GM19463 (cell line): Measurements from ENCODE around the gene KEAP1.

Experiments used
- ATAC-seq: cut with Tn5 transposase; IDR thresholded peaks from one replicate; pipeline ENCODE4 v1.9.1; 2021; ENCODE audit warnings: mild to moderate bottlenecking, moderate library complexity; ENCODE audit not compliant: unreplicated experiment

KEAP1 gene

GRCh38 chr19:10525636-10526035 is 22.5 kb upstream of the KEAP1 start:
- no peak for ATAC-seq

- ATAC-seq, result no peak
Measured at GRCh38 chr19:10523135-10523636, 20.0 kb upstream of the KEAP1 start.

DNA sequence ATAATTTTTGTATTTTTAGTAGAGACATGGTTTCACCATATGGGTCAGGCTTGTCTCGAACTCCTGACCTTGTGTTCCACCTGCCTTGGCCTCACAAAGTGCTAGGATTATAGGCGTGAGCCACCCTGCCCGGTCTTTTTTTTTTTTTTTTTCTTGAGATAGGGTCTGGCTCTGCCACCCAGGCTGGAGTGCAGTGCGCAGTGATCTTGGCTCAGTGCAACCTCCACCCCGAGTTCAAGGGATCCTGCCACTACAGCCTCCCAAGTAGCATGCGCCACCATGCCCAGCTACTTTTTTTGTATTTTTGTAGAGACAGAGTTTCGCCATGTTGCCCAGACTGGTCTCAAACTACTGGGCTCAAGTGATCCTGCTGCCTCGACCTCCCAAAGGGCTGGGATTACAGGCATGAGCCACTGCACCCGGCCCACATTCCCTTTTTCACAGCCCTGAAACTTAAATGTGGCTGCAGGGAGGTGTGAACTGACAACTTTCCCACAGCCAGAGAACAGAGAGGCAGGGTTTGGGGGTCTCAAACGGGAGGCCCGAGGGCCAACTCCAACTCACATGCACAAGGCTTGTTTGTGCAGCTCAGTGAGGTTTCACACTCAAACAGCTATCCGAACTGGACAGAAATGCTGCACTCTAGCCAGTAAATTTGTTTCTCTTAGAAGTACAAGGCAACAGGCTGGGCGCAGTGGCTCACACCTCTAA is 18.5 kb upstream of the KEAP1 start:
- no peak for ATAC-seq

DNA sequence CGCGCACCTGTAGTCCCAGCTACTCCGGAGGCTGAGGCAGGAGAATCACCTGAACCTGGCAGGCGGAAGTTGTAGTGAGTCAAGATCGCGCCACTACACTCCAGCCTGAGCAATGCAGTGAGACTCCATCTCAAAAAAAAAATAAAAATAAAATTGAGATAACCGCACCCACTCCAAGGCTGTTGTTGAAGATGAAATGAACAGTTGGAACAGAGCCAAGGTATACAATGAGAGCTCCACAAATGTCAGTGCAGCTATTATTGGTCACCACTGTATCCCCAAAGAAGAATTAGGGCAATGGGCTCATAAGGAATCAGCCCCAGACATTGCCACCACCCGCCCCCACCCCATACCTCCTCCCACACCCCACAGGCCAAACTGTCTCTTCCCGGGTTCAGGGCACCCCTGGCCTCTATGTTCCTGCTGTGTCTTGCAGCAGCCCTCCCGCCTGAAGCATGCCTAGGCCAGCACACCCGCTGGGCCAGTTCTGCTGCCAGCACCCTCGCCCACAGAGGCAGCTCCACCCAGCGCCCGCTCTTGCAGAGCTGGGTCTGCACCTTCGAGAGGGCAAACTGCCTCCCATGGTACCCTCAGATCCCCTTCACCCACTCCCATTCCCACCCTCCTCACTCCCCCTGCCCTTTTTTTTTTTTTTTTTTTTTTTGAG is 17.6 kb upstream of the KEAP1 start:
- no peak for ATAC-seq

DNA sequence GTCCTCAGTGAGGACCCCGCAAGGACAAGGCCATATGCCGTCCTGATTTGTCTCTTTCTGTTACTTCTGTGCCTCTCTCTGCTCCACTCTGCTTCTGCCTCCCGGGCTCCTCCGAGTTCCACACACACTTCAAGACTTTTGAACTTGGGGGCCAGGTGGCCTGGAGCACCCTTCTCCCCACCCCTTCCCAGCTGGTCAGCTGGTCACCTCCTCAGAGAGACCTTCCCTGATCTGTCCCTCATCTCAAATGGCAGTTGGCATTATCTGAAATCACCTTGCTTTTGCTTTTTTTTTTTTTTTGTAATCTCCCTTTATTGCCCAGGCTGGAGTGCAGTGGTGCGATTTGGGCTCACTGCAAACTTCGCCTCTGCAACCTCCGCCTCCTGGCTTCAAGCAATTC is 16.3 kb upstream of the KEAP1 start:
- no peak for ATAC-seq

DNA sequence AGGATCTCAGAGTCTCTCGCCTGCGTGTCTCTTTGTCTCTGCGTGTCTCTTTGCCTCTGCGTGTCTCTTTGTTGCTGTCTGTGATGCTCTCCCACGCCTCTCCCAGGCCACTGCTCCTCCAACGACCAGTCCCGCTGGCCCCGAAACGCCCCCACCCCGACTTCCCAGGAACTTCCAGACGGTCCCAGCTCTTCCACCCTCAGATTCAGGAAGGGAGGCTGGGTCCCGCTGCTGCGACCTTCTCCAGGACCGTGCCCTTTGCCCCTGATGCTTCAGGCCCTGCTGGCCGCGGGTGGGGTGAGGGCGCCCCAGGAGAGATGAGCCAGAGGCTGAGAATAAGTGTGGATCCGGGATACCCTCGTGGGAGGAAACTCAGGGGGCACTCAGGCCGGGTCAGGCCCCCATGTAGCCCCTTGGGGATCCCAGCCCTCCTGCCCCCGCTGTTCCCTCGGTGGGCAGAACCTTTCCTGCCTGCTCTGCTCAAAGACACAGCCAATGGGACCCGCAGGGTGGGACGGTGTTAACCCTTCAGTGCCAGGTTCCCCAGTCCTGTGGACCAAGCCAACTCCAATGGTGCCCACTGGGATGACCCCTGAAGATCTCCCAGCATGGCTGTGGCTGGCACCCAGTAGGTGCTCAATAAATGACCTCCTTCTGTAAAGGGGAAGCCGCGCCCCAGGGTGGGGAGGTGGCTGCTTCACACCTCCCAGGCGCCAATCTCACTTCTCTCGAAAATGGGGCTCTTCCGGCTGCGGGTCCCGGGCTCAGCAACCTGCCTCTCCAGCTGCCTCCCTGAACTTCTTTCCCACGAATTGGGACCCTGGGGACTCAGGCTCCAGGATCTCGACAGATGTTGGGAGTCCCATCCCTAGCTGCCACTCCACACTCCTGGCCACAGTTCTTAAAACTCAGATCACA is 15.5 kb upstream of the KEAP1 start:
- no peak for ATAC-seq

DNA sequence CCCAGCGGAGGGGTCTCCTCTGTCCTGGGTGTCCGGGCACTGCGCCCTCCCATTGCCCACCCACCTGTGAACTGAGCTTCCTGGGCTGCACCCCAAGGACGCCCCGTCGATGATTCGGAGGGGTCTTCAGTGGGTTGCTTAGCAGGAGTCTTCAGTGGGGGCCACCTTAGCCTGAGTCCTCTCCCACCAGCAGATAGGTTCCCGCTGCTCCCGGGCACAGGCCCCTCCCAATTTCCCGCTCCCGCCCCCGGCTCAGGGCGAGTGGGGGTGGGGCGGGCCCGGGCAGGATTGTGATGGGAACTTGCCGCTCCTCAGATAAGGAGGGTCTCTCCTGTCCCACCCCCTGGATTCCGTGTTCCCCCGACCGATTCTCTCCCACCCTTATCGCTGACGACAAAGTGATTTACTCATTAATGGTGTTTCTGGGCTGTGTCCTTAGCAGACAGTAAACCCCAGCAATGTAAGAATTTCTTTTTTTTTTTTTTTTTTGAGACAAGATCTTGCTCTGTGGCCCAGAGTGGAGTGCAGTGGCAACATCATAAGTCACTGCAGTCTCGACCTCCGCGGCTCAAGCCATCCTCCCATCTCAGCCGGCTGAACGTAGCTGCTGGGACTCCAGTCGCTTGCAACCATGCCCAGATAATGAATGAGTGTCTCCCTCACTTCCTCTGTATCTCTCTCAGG is 14.7 kb upstream of the KEAP1 start:
- no peak for ATAC-seq

- ATAC-seq, result no peak
Measured at GRCh38 chr19:10517361-10517759, 14.2 kb upstream of the KEAP1 start, which contains the start of gene S1PR5. Gene S1PR5 (minus strand): TSS chr19:10517447. CDS start chr19:10515011, 2,436 bp downstream.

DNA sequence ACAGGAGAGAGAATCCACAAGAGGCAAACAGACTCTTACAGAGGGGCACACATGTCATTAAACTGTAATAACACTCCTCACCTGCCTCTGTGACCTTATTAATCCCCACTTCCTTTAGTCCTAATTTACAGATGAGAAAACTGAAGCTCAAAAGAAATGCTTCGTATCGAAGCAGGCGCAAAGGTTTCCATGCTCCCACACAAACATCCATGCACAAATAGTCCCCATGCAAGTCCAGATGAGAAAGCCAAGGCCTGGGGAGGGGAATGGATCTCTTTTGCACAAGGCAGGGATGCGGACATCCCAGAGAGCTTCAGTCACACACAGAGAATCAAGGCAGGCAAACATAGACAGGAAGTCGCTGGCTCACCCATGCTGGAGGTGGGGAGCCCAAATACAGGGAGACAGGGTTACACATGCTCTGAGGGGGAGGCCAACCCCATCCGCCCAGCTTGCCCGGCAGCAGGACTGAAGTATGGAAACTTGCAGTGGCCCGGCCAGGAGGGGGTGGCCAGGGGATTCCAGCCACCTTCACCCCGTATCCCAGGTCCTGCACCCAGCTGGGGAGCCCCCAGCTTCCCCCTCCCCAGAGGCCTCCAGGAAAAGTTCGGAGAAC is 13.6 kb upstream of the KEAP1 start:
- no peak for ATAC-seq

DNA sequence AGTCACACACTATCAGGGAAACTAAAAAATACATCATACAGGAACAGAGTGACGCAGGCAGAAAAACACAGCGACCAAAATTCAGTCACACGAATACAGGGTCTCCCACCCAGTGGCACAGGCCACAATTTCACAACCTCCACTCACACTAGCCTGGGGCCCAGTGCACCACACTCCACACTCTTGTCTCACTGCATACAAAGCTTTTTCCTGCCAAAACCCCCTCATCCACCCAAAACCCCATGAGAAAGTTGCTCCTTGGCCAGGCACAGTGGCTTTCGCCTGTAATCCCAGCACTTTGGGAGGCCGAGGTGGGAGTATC is 12.9 kb upstream of the KEAP1 start:
- no peak for ATAC-seq

DNA sequence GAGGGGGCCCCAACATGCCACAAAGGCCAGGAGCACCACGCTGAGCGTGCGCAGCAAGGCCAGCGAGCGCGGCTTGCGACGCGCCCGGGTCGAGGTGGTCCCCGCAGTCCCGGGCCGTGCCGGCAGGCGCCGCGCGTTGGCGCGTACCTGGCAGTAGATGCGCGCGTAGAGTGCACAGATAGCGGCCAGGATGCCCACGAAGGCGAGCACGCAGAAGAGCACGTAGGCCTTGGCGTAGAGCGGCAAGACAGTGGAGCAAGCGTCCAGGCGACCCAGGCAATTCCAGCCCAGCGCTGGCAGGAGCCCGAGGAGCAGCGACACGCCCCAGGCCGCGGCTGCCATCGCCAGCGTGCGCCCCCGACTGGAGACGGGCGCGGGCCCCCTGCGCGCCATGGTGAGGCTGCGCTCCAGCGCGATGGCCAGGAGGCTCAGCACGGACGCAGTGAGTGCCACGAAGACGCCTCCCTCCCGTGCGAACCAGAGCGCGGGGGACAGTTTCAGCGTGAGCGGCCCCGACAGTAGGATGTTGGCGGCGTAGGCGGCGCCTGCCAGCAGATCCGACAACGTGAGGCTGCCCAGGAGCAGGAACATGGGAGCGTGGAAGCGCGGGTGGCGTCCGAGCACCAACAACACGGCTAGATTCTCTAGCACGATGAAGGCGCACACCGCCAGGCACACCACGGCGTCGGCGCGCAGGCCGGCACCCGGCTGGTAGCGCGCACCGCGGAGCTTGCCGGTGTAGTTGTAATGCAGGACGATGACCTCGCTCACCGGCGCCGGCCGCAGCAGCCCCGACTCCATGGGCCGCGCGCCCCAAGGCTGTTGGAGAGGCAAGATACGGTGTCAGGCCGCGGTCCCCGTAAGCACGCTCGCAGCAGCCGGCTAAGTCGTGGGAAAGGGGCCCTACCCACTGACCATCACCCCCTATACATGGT is 11.3 kb upstream of the KEAP1 start:
- ATAC-seq, result no peak

GRCh38 chr19:10513223-10513622 is 10.1 kb upstream of the KEAP1 start:
- no peak for ATAC-seq

GRCh38 chr19:10510301-10510802 is 7.2 kb upstream of the KEAP1 start:
- ATAC-seq, result no peak

DNA sequence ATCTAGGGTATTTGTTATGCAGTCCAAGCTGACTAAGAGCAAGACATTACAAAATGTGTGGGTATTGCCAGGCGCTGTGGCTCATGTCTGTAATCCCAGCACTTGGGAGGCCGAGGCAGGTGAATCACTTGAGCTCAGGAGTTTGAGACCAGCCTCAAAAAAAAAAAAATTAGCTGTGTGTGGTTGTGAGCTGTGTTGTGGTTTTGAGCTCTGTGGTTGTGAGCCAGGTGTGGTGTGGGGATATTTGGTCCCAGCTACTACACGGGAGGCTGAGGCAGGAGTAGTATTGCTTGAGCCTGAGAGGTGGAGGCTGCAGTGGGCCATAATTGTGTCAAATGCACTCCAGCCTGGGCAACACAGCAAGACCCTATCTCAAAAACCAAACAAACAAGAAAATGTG is 5.6 kb upstream of the KEAP1 start:
- no peak for ATAC-seq

DNA sequence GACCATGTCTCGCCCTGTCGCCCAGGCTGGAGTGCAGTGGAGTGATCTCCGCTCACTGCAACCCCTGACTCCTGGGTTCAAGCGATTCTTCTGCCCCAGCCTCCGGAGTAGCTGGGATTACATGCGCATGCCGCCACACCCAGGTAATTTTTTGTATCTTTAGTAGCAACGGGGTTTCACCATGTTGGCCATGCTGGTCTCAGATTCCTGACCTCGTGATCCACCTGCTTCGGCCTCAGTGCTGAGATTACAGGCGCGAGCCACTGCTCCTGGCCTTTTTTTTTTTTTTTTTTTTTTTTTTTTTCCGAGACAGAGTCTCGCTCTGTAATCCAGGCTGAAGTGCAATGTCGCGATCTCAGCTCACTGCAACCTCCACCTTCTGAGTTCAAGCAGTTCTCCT is 4.9 kb upstream of the KEAP1 start:
- no peak for ATAC-seq

- no peak for ATAC-seq
Measured at GRCh38 chr19:10505583-10506229, 2.5 kb upstream of the KEAP1 start.

DNA sequence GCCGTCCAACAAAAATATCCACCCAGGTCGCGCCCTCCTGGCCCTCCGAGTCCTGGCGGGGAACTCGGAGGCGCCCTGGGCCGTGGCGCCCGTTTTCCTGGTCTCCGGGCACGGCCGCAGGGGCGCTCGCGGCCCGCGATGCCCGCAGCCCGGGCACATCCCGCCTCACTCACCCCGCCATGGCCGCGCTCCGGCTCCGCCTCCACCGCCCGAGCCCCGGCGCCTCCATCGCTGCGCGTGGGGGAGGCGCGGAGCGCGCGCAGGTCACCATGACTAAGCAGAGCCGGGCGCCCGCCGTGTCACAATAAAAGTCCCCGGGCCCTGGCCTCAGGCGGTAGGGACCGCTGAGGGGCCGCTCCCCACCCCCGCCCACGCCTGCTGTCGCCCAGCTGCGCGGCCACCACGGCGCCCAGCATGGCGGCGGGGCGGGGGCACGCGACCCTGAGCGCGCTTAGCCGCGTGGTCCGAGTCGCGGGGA is 593 bp downstream of the KEAP1 start:
- peak; percentile 84 for ATAC-seq

- ATAC-seq, result peak; percentile 33
Measured at GRCh38 chr19:10501971-10502523, 1.1 kb downstream of the KEAP1 start.
